Large intestine (tissue), 3 donors: ENCODE data around the gene ARRB1. TPM values are rescaled to one million over a fixed set of nuclear protein-coding genes. Genes with fewer than 3 reads are reported as not detected.
"Not testable (repeated sequence)": the region's sequence is repeated elsewhere in the genome, so short reads cannot be mapped to it uniquely, and the experiment has no call there.

ENCODE experiments used
- DNase-seq, 2 donors: peaks; one replicate each; pipeline versions ENCODE4 v3.0.0 to v3.0.0-alpha.2; 2013
- H3K27ac ChIP-seq: one replicate; pipeline ENCODE4 v1.5.1; 2013; ENCODE audit warnings: low read length
- H3K27me3 ChIP-seq: 2 replicates; pipeline ENCODE4 v1.6.1; 2013; ENCODE audit warnings: low read length; ENCODE audit not compliant: control insufficient read depth, insufficient read depth
- H3K36me3 ChIP-seq: 2 replicates; pipeline ENCODE4 v1.6.1; 2013; ENCODE audit warnings: low read length; ENCODE audit not compliant: control insufficient read depth, insufficient read depth
- H3K4me1 ChIP-seq: one replicate; pipeline ENCODE4 v1.6.1; 2013; ENCODE audit warnings: low read length; ENCODE audit not compliant: control insufficient read depth, insufficient read depth
- H3K4me3 ChIP-seq: one replicate; pipeline ENCODE4 v1.5.1; 2013; ENCODE audit warnings: low read length
- H3K9me3 ChIP-seq: one replicate; pipeline ENCODE4 v1.6.1; 2013; ENCODE audit warnings: mild to moderate bottlenecking, low read depth, low read length, moderate library complexity; ENCODE audit not compliant: control insufficient read depth
- WGBS: methylation state at CpG from one replicate; pipeline ENCODE4 v1.1.5; 2013; ENCODE audit warnings: low lambda C conversion rate; ENCODE audit not compliant: insufficient coverage; 5-methylcytosine and 5-hydroxymethylcytosine counted together
- polyA plus RNA-seq: library from polyadenylated mRNA; unstranded; fragments of 120-200 nt; gene quantifications from one replicate; pipeline ENCODE4 v1.2.1, GENCODE V29; 2013

The ARRB1 gene
- polyA plus RNA-seq, 1 donor: 26.9 TPM

DNA sequence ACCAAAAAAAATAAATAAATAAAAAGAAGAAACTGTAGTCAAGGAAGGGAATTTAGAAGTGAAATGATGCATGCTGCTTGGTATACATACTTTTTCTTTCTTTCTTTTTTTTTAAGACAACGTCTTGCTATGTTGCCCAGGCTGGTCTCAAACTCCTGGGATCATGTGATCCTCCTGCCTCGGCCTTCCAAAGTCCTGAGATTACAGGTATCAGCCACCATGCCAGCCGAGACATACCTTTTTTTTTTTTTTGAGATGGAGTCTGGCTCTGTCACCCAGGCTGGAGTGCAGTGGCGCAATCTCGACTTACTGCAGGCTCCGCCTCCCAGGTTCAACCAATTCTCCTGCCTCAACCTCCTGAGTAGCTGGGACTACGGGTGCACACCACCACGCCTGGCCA, 21.7 kb upstream of the ARRB1 start:
- Histone ChIP-seq H3K36me3 (no peaks in the 10 kb centered on the region), H3K4me1 (peaks cover 25% of the 10 kb centered on the region), H3K4me3 (no peak overlapping the region), H3K27me3 (no peaks in the 10 kb centered on the region), H3K9me3 (no peaks in the 10 kb centered on the region), H3K27ac (peak overlapping the region; percentile 92)
- WGBS: no CpG with 5 or more reads among the region's 8 CpGs
- peak in 1 of 2 donors; percentile 64 for DNase-seq

- H3K4me3 ChIP-seq: no peak overlapping the region
- H3K9me3 ChIP-seq: no peaks in the 10 kb centered on the region
- H3K4me1 ChIP-seq: peaks cover 25% of the 10 kb centered on the region
- no peaks in the 10 kb centered on the region for H3K36me3 ChIP-seq
- no CpG with 5 or more reads among the region's 8 CpGs for WGBS
- H3K27me3 ChIP-seq: no peaks in the 10 kb centered on the region
- H3K27ac ChIP-seq: peak overlapping the region; percentile 92
- DNase-seq: peak; percentile 44 to 86
These were observed 20.8 kb upstream of the ARRB1 start for GRCh38 chr11:75371949-75372876.

DNA sequence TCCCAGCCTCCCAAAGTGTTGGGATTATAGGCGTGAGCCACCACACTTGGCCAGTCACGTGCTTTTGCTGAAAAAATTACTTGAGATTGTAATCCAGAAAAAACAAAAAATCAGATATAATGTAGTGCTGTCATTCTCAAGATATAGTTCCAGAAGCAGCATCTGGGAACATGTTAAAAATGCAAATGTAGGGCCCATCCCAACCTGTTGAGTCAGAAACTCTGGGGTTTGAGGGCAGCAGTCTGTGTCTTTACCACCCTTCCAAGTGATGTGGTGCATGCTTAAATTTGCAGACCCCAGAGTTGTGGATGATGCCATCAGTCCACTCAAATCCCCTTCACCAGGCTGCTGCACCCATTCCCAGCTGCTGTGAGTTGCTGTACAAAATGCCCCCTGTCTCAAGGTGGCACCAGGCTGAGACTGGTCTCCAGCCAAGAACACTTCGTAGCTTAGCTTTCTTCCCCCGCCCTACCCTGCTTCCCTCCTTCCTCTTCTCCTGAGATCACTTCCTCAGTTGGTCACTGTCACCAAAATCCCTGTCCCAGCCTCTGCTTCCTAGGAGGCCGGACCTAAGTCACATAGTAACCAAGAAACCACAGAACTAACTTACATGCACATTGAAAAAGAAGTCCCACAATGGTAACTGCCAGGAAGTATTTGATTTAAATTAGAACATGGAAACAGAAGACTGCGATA, 18.2 kb upstream of the ARRB1 start:
- WGBS: 45% methylated on average over 2 of the region's 6 CpGs
- no peaks in the 10 kb centered on the region for H3K36me3 ChIP-seq
- no peaks in the 10 kb centered on the region for H3K9me3 ChIP-seq
- no peak overlapping the region for H3K4me3 ChIP-seq
- no peaks in the 10 kb centered on the region for H3K27me3 ChIP-seq
- no peak for DNase-seq
- no peak overlapping the region for H3K27ac ChIP-seq
- peaks cover 18% of the 10 kb centered on the region for H3K4me1 ChIP-seq

- 100% methylated on average over 2 of the region's 5 CpGs for WGBS
- not testable (repeated sequence) for DNase-seq, H3K9me3 ChIP-seq, H3K36me3 ChIP-seq, H3K4me1 ChIP-seq, H3K27ac ChIP-seq, H3K27me3 ChIP-seq, H3K4me3 ChIP-seq
These were observed 15.4 kb upstream of the ARRB1 start for GRCh38 chr11:75366826-75367225.

- no peak for DNase-seq
These were observed 14.3 kb upstream of the ARRB1 start for GRCh38 chr11:75365711-75366181.

DNA sequence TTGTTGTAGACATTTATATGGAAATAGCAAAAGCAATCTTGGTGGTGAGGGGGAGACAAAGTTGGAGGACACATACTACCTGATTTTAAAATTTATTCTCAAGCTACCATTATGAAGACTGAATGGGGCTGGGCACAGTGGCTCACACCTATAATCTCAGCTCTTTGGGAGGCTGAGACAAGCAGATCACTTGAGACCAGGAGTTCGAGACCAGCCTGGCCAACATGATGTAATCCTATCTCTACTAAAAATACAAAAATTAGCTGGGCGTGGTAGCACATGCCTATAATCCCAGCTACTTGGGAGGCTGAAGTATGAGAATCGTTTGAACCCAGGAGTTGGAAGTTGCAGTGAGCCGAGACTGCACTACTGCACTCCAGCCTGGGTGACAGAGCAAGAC, 10.8 kb upstream of the ARRB1 start:
- H3K9me3 ChIP-seq, DNase-seq, H3K4me3 ChIP-seq, H3K27ac ChIP-seq, H3K27me3 ChIP-seq, H3K4me1 ChIP-seq, H3K36me3 ChIP-seq: not testable (repeated sequence)
- no CpG with 5 or more reads among the region's 4 CpGs for WGBS

More at GRCh38 chr11:75365711-75366181, 14.3 kb upstream of the ARRB1 start:
- Histone ChIP-seq H3K4me1 (no peaks in the 10 kb centered on the region), H3K27me3 (no peaks in the 10 kb centered on the region), H3K27ac (no peak overlapping the region), H3K4me3 (no peak overlapping the region), H3K9me3 (no peaks in the 10 kb centered on the region), H3K36me3 (no peaks in the 10 kb centered on the region)
- WGBS: 58% methylated on average over 2 of the region's 2 CpGs

GRCh38 chr11:75356613-75357012, 5.2 kb upstream of the ARRB1 start:
- WGBS: no CpG with 5 or more reads among the region's 2 CpGs
- no peaks in the 10 kb centered on the region for H3K9me3 ChIP-seq
- no peak overlapping the region for H3K4me3 ChIP-seq
- no peaks in the 10 kb centered on the region for H3K27me3 ChIP-seq
- no peak for DNase-seq
- no peaks in the 10 kb centered on the region for H3K36me3 ChIP-seq
- H3K4me1 ChIP-seq: peaks cover 7% of the 10 kb centered on the region
- H3K27ac ChIP-seq: no peak overlapping the region

DNA sequence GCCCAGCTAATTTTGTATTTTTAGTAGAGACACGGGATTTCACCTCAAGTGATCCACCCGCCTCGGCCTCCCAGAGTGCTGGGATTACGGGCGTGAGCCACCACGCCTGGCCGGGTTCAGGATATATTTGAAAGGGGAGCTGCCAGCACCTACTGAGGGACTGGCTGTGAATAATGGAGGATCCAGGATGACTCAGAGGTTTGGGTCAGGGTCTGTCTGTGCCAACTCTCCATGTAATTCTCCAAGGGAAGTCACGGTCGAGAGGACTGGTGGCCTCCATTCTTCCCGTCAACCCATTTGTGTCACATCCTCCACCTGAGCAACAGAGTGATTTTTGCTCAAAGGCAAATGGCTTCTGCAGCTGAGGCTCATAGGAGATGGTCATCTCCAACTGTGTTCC, 3.6 kb upstream of the ARRB1 start:
- Histone ChIP-seq H3K36me3 (no peaks in the 10 kb centered on the region), H3K4me3 (no peak overlapping the region), H3K27me3 (no peaks in the 10 kb centered on the region), H3K27ac (no peak overlapping the region), H3K9me3 (no peaks in the 10 kb centered on the region), H3K4me1 (peaks cover 18% of the 10 kb centered on the region)
- 80% methylated on average over 1 of the region's 10 CpGs for WGBS
- DNase-seq: no peak

DNA sequence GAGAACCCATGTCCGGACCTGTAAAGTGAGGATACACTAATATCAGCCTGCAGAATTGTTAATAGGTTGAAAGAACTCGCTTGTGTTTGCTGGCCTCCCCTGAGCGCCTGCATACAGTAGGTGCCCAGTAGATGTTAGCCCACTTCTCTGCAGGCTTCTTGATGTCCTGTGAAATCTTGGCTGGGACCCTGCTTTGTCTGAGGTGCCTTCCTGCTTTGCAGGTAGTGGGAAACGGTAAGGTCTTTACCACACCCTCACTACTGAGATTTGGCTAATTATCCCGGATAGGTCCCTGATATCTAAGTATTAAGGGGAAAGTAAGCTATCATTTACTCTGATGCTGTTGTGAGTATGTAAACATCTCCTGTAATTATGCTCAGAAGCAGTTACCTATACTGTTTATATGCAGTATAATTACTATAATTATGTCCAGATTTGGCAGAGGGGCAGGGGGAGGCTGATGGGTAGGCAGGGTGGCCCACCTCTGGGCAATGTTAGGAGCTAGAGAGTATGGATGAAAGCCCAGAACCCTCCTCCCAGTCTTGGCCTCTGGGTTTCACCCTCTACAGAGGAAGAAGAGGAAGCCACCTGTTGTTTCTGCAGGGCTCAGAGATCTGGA, 1.2 kb upstream of the ARRB1 start:
- H3K36me3 ChIP-seq: peaks cover 7% of the 10 kb centered on the region
- no peak for DNase-seq
- peak overlapping the region; percentile 83 for H3K4me3 ChIP-seq
- no CpG with 5 or more reads among the region's 5 CpGs for WGBS
- no peaks in the 10 kb centered on the region for H3K27me3 ChIP-seq
- peak overlapping the region; percentile 93 for H3K27ac ChIP-seq
- H3K9me3 ChIP-seq: no peaks in the 10 kb centered on the region
- peaks cover 38% of the 10 kb centered on the region for H3K4me1 ChIP-seq
